Diencephalon (tissue), 1 donor: ENCODE data around the gene TMEM43. TPM values are rescaled to one million over a fixed set of nuclear protein-coding genes. Genes with fewer than 3 reads are reported as not detected.

Source experiments
- total RNA-seq: library from RNA; depleted of rRNA; stranded (reverse); fragments of >200 nt; gene quantifications from one replicate; pipeline ENCODE4 v1.2.3, GENCODE V29; 2014

The TMEM43 gene, protein sequence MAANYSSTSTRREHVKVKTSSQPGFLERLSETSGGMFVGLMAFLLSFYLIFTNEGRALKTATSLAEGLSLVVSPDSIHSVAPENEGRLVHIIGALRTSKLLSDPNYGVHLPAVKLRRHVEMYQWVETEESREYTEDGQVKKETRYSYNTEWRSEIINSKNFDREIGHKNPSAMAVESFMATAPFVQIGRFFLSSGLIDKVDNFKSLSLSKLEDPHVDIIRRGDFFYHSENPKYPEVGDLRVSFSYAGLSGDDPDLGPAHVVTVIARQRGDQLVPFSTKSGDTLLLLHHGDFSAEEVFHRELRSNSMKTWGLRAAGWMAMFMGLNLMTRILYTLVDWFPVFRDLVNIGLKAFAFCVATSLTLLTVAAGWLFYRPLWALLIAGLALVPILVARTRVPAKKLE
- total RNA-seq = 33.4 TPM

DNA sequence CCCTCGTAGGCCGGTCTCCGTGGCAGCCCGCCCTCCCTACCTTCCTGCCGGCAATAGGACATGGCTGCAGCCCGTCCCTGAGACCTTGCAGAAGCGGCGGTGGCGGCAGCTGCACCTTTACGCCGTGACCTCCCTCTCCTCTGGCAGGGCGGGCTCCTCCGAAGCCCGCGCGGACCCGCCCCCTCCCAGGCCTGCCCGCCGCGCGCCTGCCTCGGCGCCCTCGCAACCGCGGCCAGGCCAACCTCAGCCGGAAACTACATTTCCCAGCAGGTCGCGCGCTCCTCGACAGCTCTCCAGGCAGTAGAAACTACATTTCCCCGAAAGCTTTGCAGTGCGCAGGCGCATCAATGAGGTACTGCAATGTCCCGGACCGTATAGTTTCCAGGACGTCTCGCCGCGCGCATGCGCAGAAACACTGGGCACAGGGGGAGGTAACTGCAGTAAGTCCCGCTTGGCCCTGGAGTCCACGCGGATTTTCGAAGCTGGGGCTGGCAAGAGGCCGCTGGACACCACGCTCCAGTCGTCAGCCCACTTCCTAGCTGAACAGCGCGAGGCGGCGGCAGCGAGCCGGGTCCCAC, at the start of gene TMEM43, which contains the start of gene CHCHD4:
TSS of gene TMEM43 (plus strand) at position 438 of the 578 bp plus-strand sequence. CDS start 142 bp downstream, outside the sequence.
TSS of gene CHCHD4 (minus strand) at position 256 of the 578 bp plus-strand sequence. CDS start at position 62, 194 bp downstream.

GRCh38 chr3:14178247-14179113, 53.6 kb downstream of the TMEM43 start, which contains the start of the genes LSM3 and XPC:
Gene LSM3 (plus strand): TSS chr3:14178817. CDS start chr3:14178861, 44 bp downstream.
Gene XPC (minus strand): TSS chr3:14178601. CDS start chr3:14178568, 33 bp downstream.

Other genes starting within 250 kb of the TMEM43 start
- 12.9 TPM for gene WNT7A, start 245.0 kb upstream of the TMEM43 start, total RNA-seq
- 12.2 TPM for gene CHCHD4, start 182 bp upstream of the TMEM43 start, total RNA-seq
- gene XPC, start 53.5 kb downstream of the TMEM43 start, total RNA-seq = 18.9 TPM
- 10.4 TPM for gene LSM3, start 53.8 kb downstream of the TMEM43 start, total RNA-seq